GM21723 (cell line): ENCODE data around the gene FYN.

ENCODE experiments used
- ATAC-seq: cut with Tn5 transposase; IDR thresholded peaks from one replicate; pipeline ENCODE4 v1.9.1; 2021; ENCODE audit warnings: mild to moderate bottlenecking, moderate library complexity; ENCODE audit not compliant: unreplicated experiment

FYN gene

GRCh38 chr6:111734068-111735061 is 138.9 kb downstream of the FYN start:
- ATAC-seq, result no peak

GRCh38 chr6:111732390-111732789 is 140.9 kb downstream of the FYN start:
- ATAC-seq, result no peak

- no peak for ATAC-seq
Measured at GRCh38 chr6:111731456-111732195, 141.6 kb downstream of the FYN start.

DNA sequence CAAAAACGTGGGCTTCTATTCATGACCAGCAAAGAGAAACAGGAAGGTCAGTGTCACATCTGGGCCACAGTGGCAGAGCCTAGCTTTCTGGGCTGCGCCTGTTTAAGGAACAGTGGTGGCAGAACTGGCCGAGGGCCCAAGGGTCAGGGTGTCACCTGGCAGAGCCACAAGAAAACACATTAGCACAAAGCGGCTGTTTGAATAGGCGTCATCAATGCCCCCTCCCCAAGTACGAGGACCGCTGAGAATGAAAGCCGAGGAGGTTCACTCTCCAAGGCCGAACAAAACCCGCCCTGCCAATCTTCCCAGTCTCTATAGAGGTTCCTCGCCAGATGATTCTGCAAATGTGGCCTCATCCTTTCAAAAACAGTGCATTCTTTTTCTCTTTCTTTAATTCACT is 142.4 kb downstream of the FYN start:
- no peak for ATAC-seq

GRCh38 chr6:111727802-111728201 is 145.4 kb downstream of the FYN start:
- no peak for ATAC-seq

- ATAC-seq, result no peak
Measured at GRCh38 chr6:111727041-111727440, 146.2 kb downstream of the FYN start.

DNA sequence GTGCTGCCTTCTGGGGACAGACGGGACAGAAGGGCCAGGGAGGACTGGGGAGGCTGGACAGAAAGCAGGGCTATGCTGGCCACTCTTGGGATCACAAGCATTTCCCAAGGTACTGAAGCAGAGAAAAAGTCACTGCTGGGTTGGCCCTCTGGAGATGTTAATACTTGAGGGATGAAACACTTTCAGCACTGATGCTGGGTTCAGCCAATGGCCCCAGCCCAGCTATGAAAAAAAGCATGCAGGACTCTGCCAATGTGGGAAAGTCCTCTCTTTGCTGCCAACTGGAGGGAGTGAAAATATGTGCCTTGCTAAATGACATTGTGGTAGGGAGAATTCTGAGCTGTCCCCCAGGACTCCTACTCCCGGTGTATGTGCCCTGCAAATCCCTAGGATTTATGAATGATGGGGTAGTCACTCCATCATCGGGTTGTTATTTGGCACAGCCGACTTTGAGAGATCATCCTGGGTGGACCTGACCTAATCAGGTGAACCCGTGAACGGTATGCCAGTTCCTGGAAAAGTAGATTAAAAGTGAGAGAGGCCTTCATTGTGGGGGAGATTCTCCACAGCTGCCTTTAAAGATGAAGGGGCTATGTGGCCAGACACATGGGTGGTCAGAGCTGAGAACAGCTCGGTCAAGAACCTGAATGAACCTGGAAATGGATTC is 147.7 kb downstream of the FYN start:
- no peak for ATAC-seq

- peak; percentile 99 for ATAC-seq
Measured at GRCh38 chr6:111724505-111724904, 148.7 kb downstream of the FYN start.

- ATAC-seq, result peak; percentile 36
Measured at GRCh38 chr6:111724039-111724438, 149.2 kb downstream of the FYN start.

DNA sequence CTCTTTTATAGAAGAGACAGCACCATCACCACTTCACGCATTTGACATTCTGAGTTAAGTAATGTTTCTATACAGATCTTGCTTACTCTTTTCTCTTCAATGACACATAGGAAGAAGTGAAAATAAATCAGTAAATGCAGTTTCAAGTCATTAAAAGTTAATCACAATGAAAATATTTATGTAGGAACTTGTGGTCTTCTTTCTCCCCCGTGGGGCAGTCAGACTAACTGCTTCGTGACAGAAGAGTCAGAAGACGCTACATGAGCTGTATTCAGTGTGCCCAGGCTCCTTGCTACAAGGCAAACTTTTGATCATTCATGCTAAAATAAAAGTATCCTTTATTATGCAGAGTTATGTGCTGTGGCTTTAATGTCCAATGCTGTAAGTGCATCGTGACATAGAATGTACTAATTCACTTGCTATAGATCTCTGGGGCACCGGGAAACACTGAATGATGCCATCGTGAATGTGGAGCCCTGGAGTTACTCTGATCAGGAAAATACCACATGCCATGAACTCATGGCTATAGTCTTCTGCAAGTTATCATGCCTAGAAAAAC is 149.8 kb downstream of the FYN start:
- no peak for ATAC-seq

DNA sequence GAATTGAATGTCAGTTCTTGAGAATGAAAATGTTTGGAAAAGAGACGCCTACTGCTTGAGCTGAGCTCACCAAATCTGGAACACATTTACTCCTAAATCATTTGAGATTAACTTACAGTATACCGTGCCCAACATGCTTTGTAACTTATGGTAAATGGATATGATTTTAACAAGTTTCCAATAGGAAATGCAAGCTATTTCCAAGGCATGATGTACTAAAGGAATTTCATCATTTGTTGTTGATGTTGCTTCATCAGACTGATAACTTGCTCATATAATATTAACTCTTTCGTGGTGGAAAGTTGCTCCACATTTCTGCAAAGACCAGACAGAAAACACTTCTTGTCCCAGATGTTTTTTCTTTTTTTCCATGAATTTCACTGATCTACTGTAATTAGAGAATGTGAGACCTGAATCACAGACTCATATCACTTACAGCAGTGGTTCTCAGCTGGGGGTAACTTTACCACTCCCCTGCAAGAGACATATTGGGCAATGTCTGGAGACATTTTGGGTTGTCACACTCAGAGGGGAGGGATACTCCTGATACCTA is 151.0 kb downstream of the FYN start:
- ATAC-seq, result no peak

DNA sequence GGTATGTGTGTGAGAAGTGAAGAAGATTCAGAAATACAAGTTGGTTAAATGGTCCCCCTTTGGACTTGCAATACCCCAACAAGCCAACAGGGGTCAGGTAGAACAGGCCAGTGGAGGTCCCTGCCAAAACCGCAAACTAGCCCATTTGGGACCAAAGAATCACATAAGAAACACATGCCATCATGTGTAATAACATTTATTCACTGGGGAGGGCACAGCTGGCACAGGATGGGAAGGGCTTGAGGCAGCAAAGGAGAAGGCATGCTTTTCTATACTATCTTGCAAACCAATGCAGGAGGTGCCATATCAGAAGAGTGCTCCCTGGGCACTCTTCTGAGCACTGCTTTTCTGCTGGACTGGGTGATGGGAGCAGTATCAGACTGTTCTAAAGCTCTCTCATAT is 151.5 kb downstream of the FYN start:
- no peak for ATAC-seq

DNA sequence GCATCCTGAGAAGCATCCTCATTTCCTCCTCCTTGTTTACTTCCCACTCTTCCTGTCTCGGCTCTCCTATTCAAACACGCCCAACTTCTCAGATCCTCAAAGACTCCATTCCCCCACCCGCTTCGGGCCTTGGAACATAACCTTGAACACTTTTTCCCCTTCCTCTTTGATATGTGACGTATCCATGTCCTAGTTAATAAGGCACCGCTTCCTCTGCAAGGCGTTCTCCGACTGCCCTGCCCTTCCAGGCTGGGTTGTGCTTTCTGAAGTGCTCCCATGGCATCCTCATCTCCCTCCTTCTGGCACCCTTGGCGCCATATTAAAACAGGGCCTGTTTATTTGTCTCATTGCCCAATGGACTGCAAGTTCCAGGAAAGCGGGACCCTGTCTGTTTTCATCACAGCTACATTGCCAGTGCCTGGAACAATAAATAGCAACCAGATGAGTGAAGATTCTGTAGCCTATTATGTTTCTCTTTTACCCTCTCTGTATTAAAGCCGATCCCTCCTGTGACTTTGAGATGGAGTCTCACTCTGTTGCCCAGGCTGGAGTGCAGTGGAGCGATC is 152.2 kb downstream of the FYN start:
- ATAC-seq, result no peak

- ATAC-seq, result no peak
Measured at GRCh38 chr6:111718990-111719389, 154.3 kb downstream of the FYN start.

GRCh38 chr6:111718326-111718725 is 154.9 kb downstream of the FYN start:
- no peak for ATAC-seq

GRCh38 chr6:111717621-111718020 is 155.6 kb downstream of the FYN start:
- no peak for ATAC-seq

GRCh38 chr6:111716325-111716724 is 156.9 kb downstream of the FYN start:
- no peak for ATAC-seq

DNA sequence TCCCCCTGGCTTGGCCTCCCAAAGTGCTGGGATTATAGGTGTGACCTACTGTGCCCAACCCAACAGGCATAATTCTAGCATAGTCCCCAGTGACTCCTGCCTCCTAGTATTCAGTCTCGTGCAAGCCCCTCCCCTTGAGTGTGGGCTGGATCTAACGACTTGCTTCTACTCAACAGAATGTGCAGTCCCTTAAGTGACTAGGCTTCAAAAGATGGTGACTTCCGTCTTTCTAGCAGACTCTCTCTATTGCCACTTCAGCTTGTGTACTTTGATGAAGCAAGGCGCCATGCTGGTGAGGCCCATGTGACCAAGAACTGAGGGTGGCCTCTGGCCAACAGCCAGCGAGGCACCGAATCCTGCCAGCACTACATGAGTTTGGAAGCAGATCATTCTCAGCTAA is 157.9 kb downstream of the FYN start:
- ATAC-seq, result no peak

- ATAC-seq, result no peak
Measured at GRCh38 chr6:111714416-111715270, 158.6 kb downstream of the FYN start.

GRCh38 chr6:111713811-111714210 is 159.4 kb downstream of the FYN start:
- no peak for ATAC-seq
